RWPE1 (cell line): Measurements from ENCODE around the gene TMEM170A.
"Not testable (repeated sequence)": the region's sequence is repeated elsewhere in the genome, so short reads cannot be mapped to it uniquely, and the experiment has no call there.

ENCODE experiments used
- CTCF ChIA-PET: fragments of 350-600 bp; sonication (Branson Sonifier 250); formaldehyde crosslinking; extraction: SDS; loops from one replicate; lab custom pipeline; 2021; lab: Yijun Ruan, JAX
- POLR2A ChIA-PET: fragments of 400-600 bp; formaldehyde crosslinking; extraction: SDS; loops from one replicate; lab custom pipeline; 2020; ENCODE audit warnings: antibody characterized with exemption; ENCODE audit not compliant: low non-redundant PET; lab: Yijun Ruan, JAX
- DNase-seq: peaks from one replicate; pipeline ENCODE4 v3.0.0; 2012; ENCODE audit warnings: low spot score
- H3K27ac ChIP-seq: fragments of 450-650 bp; 2 replicates; pipeline ENCODE4 v1.5.1; 2017
- TF ChIP-seq, protein P1 (sequence below): fragments of 450-650 bp; conservative IDR thresholded peaks from 2 replicates; pipeline ENCODE4 v1.5.1; 2017; ENCODE audit warnings: low read depth, mild to moderate bottlenecking

Gene TMEM170A

DNA sequence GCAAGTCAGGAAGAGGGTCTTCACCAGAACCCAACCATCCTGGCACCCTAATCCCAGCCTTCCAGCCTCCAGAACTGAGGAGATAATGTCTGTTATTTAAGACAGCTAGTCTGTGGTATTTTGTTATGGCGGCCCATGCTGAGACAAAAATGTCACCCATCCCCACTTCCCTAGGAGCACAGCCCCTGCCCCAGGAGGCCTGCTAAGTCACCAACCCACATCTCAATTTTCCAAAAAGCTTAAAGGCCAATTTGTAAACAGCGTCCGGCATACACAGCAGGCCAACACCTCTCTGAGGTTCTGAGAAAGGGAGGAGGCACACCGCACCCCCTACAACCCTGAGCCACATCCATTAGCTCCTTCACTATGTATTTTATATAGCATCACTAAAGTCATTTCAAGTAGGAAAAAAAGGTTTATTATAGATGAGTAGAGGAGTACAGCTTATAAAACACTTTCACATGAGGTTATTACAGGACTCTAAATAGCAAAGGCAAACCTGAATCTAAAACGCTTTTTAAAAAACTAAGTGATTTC, 6.9 kb downstream of the TMEM170A start:
- no peak overlapping the region for H3K27ac ChIP-seq
- POLR2A ChIA-PET: no interaction called here
- DNase-seq: no peak
- CTCF ChIA-PET: interaction anchor here (0.6 kb wide), 2 partner anchors 24 to 165 kb away, joined by 3 to 8 read pairs; no protein-coding TSS in a partner anchor
- TF ChIP-seq, protein P1, sequence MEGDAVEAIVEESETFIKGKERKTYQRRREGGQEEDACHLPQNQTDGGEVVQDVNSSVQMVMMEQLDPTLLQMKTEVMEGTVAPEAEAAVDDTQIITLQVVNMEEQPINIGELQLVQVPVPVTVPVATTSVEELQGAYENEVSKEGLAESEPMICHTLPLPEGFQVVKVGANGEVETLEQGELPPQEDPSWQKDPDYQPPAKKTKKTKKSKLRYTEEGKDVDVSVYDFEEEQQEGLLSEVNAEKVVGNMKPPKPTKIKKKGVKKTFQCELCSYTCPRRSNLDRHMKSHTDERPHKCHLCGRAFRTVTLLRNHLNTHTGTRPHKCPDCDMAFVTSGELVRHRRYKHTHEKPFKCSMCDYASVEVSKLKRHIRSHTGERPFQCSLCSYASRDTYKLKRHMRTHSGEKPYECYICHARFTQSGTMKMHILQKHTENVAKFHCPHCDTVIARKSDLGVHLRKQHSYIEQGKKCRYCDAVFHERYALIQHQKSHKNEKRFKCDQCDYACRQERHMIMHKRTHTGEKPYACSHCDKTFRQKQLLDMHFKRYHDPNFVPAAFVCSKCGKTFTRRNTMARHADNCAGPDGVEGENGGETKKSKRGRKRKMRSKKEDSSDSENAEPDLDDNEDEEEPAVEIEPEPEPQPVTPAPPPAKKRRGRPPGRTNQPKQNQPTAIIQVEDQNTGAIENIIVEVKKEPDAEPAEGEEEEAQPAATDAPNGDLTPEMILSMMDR: no peak

DNA sequence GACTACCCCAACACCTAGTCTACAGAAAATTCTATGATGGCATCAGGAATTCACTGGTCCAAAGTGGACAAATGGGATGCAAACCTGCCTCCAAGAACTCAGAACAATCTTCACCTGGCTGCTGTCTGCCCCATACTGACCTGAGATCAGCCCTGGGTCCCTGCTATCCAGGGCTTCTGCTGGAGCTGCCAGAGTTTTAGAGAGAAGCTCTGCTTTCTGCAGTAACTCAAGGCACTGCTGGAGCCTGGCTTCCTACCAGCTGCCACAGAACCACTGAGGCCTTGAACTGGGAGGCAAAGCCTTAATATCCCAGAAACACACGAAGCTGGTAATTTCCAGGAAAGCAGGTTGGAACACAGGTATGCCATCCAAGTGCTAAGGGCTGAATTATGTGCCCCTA, 7.5 kb downstream of the TMEM170A start:
- CTCF ChIA-PET: interaction anchor here (0.6 kb wide), 2 partner anchors 23 to 165 kb away, joined by 3 to 8 read pairs; no protein-coding TSS in a partner anchor
- POLR2A ChIA-PET: no interaction called here
- DNase-seq: no peak

DNA sequence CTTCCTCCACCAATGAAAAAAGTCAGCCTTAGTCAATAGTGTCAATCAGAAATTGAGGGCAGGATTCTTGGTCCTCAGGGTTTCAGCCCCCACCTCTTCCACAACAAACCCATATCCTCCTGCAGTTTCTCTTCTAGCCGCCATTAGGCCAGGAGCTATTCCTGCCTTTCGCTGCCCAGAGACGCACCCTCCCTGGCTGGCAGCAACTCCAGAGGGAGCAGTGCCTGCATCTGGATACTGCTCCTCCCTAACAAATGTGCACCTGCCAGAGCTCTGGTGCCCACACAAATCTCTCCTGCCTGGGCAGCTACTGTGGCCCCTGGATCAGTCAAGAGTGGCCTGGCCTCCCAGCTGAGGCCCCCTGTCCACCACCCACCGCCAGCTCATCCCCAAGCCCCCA, 8.0 kb downstream of the TMEM170A start:
- CTCF ChIA-PET, DNase-seq, POLR2A ChIA-PET: not testable (repeated sequence)
- H3K27ac ChIP-seq: peak overlapping the region; percentile 13; the same call in 1 of the 2 replicates

More for the DNA sequence above, 7.5 kb downstream of the TMEM170A start:
- peak overlapping the region; percentile 13; the same call in 1 of the 2 replicates for H3K27ac ChIP-seq
- TF ChIP-seq, protein P1: no peak

DNA sequence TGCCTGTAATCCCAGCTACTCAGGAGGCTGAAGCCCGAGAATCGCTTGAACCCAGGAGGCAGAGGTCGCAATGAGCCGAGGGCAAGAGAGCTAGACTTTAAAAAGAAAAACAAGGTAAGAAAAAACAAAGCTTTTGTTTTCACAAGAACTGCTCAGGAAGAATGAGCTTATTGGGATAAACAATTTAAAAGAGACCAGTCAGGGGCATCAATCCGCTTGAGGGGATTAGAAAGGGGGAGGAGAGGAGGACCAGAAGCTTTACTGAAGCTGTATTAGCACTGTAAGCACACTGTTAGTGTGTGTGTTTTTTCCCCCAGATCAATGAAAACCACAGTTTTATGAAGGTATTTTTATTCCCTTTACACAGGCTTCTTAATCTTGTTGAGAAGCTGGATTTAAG, 8.8 kb downstream of the TMEM170A start:
- DNase-seq: no peak
- ChIA-PET POLR2A (no interaction called here), CTCF (interaction anchor here (0.6 kb wide), 3 partner anchors 10 to 1484 kb away, joined by 3 read pairs; no protein-coding TSS in a partner anchor)
- TF ChIP-seq, protein P1: no peak
- no peak overlapping the region for H3K27ac ChIP-seq

DNA sequence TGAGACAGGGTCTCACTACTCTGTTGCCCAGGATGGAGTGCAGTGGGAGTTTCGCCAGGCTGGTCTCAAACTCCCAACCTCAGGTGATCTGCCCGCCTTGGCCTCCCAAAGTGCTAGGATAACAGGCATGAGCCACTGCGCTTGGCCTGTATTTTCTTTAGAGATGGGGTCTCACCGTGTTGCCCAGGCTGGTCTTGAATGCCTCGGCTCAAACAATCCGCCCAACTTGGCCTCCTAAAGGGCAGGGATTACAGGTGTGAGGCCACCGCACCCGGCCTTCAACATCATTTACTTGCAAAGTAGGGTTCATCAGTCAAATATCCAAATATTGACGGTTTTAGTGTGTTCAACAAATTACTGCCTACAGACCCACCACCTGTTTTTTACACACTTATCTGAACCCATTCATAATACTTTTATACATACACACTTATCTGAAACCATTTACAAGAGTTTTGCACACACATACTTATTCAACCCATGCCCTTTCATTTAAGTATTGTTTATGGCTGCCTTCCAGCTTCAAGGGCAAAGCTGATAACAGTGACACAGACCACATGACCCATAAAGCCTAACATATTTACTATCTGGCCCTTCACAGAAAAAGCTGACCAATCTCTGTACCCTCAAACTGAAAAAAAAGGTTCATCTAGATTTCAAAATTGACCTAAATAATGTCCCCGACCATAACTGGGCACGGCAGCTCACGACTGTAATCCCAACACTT, 11.9 kb downstream of the TMEM170A start:
- POLR2A ChIA-PET: no interaction called here
- DNase-seq: no peak
- CTCF ChIA-PET: no interaction called here
- TF ChIP-seq, protein P1: no peak
- no peak overlapping the region for H3K27ac ChIP-seq

DNA sequence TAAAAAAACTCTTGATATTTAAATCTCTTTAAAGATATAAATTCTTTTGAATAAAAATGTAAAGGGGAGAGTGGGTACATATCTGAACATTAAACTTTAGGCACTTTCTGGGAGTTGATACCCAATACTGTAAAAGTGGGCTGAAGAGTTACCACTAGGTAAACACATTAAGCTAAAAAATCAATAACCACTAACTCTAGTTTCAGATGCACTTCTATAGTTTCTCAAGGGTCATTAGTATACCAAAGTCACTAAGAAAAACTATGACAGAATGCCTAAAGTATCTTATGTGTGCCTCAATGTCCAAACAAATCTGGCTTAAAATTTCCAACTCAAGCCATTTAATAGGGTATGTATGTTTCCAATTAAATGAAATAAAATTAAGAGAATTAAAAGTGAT, 18.1 kb downstream of the TMEM170A start:
- ChIA-PET CTCF (interaction anchor here (0.6 kb wide), 1 partner anchor 233 kb away, joined by 4 read pairs; no protein-coding TSS in a partner anchor), POLR2A (no interaction called here)
- no peak overlapping the region for H3K27ac ChIP-seq
- TF ChIP-seq, protein P1: no peak
- no peak for DNase-seq

DNA sequence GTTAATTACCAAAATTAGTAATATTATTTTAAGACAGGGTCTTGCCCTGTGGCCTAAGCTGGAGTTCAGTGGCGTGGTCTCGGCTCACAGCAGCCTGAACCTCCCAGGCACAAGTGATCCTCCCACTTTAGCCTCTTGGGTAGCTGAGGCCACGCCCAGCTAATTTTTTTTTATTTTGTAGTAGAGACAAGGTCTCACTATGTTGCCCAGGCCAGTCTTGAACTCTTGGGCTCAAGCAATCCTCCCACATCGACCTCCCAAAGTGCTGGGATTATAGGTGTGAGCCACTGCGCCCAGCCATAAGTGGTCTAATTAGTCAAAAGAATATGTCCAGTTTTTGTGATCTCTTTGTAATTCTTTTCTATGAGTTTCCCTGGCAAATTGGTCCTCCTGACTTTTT, 19.2 kb downstream of the TMEM170A start:
- H3K27ac ChIP-seq: no peak overlapping the region
- no peak for DNase-seq
- CTCF ChIA-PET: interaction anchor here (0.6 kb wide), 1 partner anchor 11 kb away, joined by 3 read pairs; no protein-coding TSS in a partner anchor
- POLR2A ChIA-PET: no interaction called here
- TF ChIP-seq, protein P1: no peak
